Activated CD4-positive, CD25-positive, alpha-beta regulatory T cell treated with anti-CD3 and anti-CD28 coated beads, Interleukin-2, amount 50 U/mL, for 24 hours (primary cell): ENCODE measurements around the gene LDLRAD4.

ENCODE experiments used
- ATAC-seq, 2 donors: fragments of 150-1000 bp; cut with Tn5 transposase; one replicate each; pipeline ENCODE4 v1.10.0; 2021; ENCODE audit warnings: mild to moderate bottlenecking in 1 of 2, moderate library complexity in 1 of 2

The LDLRAD4 gene

GRCh38 chr18:13438507-13439056 lies 220.0 kb downstream of the LDLRAD4 start:
- peak; percentile 10 to 21 for ATAC-seq

GRCh38 chr18:13439461-13439860 lies 220.9 kb downstream of the LDLRAD4 start:
- no peak for ATAC-seq

- no peak for ATAC-seq
These were observed 222.0 kb downstream of the LDLRAD4 start for GRCh38 chr18:13440277-13441248.

- ATAC-seq, result no peak
These were observed 223.2 kb downstream of the LDLRAD4 start for GRCh38 chr18:13441736-13442135.

GRCh38 chr18:13442451-13442850 lies 223.9 kb downstream of the LDLRAD4 start:
- ATAC-seq, result no peak

GRCh38 chr18:13443552-13443951 lies 225.0 kb downstream of the LDLRAD4 start:
- no peak for ATAC-seq

GRCh38 chr18:13444430-13445240 lies 226.1 kb downstream of the LDLRAD4 start:
- no peak for ATAC-seq

GRCh38 chr18:13445241-13445897 lies 226.8 kb downstream of the LDLRAD4 start:
- no peak for ATAC-seq

- ATAC-seq, result peak; percentile 2 to 15
These were observed 227.5 kb downstream of the LDLRAD4 start for GRCh38 chr18:13446024-13446423.

- peak; percentile 86 to 92 for ATAC-seq
These were observed 228.3 kb downstream of the LDLRAD4 start for GRCh38 chr18:13446610-13447461.

- ATAC-seq, result peak in 1 of 2 donors; percentile 16
These were observed 229.2 kb downstream of the LDLRAD4 start for GRCh38 chr18:13447621-13448334.

- no peak for ATAC-seq
These were observed 229.8 kb downstream of the LDLRAD4 start for GRCh38 chr18:13448335-13448795.

- no peak for ATAC-seq
These were observed 231.1 kb downstream of the LDLRAD4 start for GRCh38 chr18:13449651-13450050.

- no peak for ATAC-seq
These were observed 232.0 kb downstream of the LDLRAD4 start for GRCh38 chr18:13450289-13451212.

GRCh38 chr18:13451213-13451540 lies 232.6 kb downstream of the LDLRAD4 start:
- no peak for ATAC-seq

GRCh38 chr18:13451661-13452387 lies 233.3 kb downstream of the LDLRAD4 start:
- no peak for ATAC-seq

- ATAC-seq, result no peak
These were observed 233.8 kb downstream of the LDLRAD4 start for GRCh38 chr18:13452388-13452811.

GRCh38 chr18:13452871-13453680 lies 234.5 kb downstream of the LDLRAD4 start:
- ATAC-seq, result no peak
